GM19395 (cell line): ENCODE measurements around the gene LAMP2.

Source experiments
- ATAC-seq: cut with Tn5 transposase; IDR thresholded peaks from one replicate; pipeline ENCODE4 v1.9.1; 2021; ENCODE audit warnings: mild to moderate bottlenecking, moderate library complexity; ENCODE audit not compliant: unreplicated experiment

Gene LAMP2

GRCh38 chrX:120457766-120458180 lies 11.3 kb downstream of the LAMP2 start:
- ATAC-seq, result peak; percentile 91

- ATAC-seq, result no peak
These were observed 12.1 kb downstream of the LAMP2 start for GRCh38 chrX:120456973-120457372.

DNA sequence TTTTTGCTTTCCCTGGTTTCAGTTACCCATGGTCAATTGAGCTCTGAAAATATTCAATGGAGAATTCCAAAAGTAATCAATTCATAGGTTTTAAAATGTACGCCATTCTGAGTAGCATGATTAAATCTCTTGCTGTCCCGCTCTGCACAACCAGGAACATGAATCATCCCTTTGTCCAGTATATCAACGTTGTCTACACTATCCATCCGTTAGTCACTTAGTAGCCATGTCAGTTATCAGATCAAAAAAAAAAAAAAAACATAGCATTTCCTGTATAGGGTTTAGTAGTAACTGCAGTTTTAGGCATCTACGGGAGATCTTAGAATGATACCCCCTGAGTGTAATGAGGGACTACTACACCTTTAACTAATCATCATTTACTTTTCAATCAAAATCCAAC lies 15.1 kb downstream of the LAMP2 start:
- ATAC-seq, result no peak

- peak; percentile 60 for ATAC-seq
These were observed 17.0 kb downstream of the LAMP2 start for GRCh38 chrX:120452131-120452530.

- no peak for ATAC-seq
These were observed 18.9 kb downstream of the LAMP2 start for GRCh38 chrX:120450163-120450562.

DNA sequence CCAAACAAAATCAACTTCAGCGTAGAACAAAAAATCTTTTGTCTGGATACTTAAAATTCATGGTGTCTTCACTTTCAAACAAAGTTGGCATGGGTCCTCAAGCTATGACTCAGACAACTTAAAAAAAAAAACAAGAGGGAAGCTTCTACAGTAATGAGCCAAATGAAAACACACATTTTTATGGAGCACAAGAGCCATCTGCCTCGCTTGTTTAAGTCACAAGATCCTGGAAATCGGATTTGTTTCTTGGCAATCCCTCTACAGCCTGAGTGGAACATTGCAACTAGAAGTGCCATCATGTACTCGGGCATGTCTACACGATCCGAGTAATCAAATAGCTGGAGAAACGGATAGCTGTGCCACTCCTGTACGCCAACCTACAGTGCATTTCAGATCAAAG lies 22.6 kb downstream of the LAMP2 start:
- no peak for ATAC-seq

- no peak for ATAC-seq
These were observed 29.2 kb downstream of the LAMP2 start for GRCh38 chrX:120439921-120440320.

DNA sequence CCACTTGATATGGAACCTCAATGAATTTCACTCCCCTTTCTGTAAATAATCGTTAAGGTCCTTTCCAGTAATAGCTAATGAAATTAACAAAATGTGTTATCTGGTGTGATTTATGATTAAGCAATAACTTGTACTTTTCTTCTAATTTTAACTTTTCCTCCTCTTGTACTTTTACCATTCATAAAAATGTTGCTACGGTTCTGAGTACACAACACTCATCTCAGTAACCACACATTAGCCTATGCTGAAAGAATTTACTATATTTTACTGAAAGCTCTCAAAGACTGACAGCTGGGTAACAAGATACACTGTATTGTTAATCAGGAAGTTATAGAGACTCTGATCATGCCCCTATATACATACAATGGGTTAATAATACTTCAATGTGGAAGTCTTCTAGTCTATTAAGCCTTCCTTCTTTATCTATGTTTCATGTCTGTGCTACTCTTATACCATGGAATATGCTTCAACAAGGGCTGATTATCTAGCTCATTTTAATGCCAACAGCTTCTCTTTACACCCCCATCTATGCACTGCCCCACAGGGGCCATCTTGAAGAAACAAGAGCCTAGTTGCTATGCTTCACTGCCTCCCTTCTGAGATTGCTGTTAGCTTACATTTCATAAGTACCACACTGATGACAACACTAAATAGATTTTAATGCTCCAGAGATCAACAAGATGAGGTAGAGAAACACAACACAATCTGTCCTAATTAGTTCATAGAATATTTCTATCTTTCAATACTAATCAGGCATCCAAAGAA lies 39.1 kb downstream of the LAMP2 start:
- peak; percentile 80 for ATAC-seq

- no peak for ATAC-seq
These were observed 40.8 kb downstream of the LAMP2 start for GRCh38 chrX:120428309-120428708.

DNA sequence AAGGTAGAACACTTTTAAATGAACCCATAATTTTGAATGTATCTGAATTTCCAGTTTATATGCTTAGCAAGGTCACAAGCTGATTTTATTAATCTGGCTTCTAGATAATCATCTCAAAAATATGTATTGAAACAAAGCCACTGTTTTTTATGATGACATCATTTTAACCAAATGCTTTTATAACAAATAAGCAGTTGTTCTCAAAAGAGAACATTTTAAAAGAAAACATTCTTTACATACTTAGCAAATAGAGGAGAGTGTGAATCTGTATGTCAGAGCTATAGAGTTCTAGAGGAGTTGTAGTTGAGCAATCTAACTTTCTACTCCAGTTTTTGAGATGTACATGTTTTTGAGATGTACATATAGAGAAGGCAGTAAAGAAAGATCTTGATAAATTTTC lies 42.5 kb downstream of the LAMP2 start:
- ATAC-seq, result no peak

DNA sequence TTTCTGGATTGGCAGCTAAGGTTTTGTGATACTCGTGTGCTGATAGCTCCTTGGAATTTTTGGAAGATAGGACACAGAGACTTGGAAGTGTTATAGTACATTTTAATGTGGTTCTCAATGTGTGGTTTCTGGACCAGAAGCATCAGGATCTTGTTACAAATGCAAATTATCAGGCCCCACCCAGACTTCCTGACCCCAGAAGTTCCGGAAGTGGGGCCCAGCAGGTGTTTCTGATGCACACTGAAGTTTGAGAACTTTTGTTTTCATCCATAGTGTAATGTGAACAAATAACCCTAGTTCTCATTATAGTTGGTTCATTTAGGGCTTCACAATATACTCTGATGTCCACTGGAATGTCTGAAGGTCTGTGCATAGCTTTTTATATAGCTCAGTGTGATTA lies 49.6 kb downstream of the LAMP2 start:
- peak; percentile 80 for ATAC-seq

- ATAC-seq, result no peak
These were observed 60.9 kb downstream of the LAMP2 start for GRCh38 chrX:120408168-120408567.

- no peak for ATAC-seq
These were observed 62.5 kb downstream of the LAMP2 start for GRCh38 chrX:120406638-120407037.

- ATAC-seq, result no peak
These were observed 66.7 kb downstream of the LAMP2 start for GRCh38 chrX:120402369-120402768.

DNA sequence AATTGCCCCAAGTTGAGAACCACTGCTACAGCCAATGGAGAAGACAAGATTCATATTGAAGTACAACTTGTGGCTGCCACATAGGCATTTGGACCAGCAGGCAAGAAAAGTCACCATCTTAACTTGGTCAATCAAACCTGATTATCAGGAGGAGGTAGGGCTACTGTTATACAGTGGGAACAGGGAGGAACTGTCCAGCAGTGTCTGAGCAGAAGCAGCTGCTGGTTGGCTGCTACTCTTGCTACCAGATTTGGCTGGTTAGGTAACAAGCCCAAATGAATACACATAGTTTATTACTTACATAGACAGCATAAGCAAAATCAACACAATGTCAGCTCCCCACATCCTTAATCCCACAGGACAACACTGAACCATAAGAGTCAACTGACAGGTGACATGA lies 67.8 kb downstream of the LAMP2 start:
- ATAC-seq, result no peak

- ATAC-seq, result peak; percentile 82
These were observed 88.4 kb downstream of the LAMP2 start for GRCh38 chrX:120380699-120381098.

DNA sequence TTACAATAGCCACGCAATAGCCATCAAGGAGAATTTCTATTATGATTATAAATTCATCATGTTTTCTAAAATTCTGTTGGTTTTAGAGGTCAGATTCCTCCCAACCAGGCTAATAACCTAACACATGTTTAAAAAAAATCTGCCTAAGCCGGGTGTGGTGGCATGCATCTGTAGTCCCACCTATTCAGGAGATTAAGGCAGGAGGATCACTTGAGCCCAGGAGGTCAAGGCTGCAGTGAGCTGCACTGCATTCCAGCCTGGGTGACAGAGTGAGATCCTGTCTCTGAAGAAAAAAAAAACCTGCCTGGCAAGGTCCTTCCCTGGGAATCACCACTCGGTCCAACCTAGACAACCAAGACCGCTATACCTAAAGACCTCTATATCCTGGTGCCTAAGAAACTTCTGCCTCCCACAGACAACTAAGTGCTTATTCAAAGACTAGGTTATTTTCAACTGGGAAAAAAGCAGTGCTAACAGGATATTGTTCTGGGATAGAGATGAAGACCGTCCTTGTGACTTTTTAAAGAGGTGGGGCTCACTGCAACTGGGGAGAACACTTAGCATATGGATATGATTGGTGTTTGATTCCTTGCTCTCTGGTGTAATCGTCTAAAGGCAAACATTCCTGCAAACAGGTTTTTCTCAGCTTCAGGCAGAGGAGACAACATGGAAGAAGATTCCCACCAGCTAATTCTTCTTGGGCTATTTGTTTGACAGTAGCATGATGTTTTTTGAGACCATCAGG lies 89.0 kb downstream of the LAMP2 start:
- no peak for ATAC-seq

DNA sequence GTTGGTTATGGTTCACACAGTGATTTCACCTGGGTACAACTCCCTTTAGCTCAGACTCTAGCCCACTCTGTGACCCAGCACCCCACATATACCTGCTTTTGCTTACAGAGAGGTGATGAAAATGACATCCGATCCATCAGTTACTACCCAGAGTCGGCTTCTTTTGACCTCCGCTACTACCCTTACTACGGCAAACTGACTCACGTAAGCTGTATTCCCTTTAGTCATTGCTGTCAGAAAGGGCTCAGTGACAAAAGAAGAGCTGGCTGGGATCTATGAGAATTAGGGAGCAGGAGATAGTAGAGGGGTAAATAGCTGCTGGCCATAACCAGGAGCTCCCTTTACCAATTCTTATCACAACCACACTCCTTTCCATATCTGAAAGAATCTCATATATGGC lies 90.5 kb downstream of the LAMP2 start:
- ATAC-seq, result no peak
